HL-60 (cell line): ENCODE measurements around the gene PHRF1.
A peak's percentile ranks its signal among the peaks of the same experiment; 100 is the strongest.
"Not testable (repeated sequence)": the region's sequence is repeated elsewhere in the genome, so short reads cannot be mapped to it uniquely, and the experiment has no call there.

ENCODE experiments used
- DNase-seq, 2 experiments: peaks; one replicate each; pipeline ENCODE4 v3.0.0-alpha.2; 2010 to 2020; ENCODE audit warnings: low read depth in 1 of 2, low spot score in 1 of 2
- H3K27ac ChIP-seq: fragments of 250-450 bp; sonication (Bioruptor Pico); replicated peaks from 2 replicates; pipeline ENCODE4 v1.5.1; 2020; ENCODE audit warnings: mild to moderate bottlenecking, moderate library complexity
- H3K27me3 ChIP-seq: fragments of 250-450 bp; sonication (Bioruptor Pico); 2 replicates; pipeline ENCODE4 v1.5.1; 2021; ENCODE audit warnings: mild to moderate bottlenecking, moderate library complexity; ENCODE audit not compliant: insufficient read depth, poor library complexity, severe bottlenecking
- H3K4me3 ChIP-seq: replicated peaks from 2 replicates; pipeline ENCODE4 v1.5.1; 2011; ENCODE audit warnings: mild to moderate bottlenecking, control low read depth, low read length; ENCODE audit not compliant: insufficient read depth
- GABPA ChIP-seq: IDR thresholded peaks from 2 replicates; pipeline ENCODE4 v1.6.1; 2012; ENCODE audit warnings: low read depth
- POLR2AphosphoS5 ChIP-seq: IDR thresholded peaks from 2 replicates; pipeline ENCODE4 v1.6.1; 2012; ENCODE audit warnings: low read depth
- SPI1 ChIP-seq: IDR thresholded peaks from 2 replicates; pipeline ENCODE4 v1.6.1; 2012; ENCODE audit warnings: low read depth, mild to moderate bottlenecking, borderline replicate concordance
- TF ChIP-seq, protein P1 (sequence below): IDR thresholded peaks from 2 replicates; pipeline ENCODE4 v1.6.1; 2012; ENCODE audit warnings: low read depth; ENCODE audit not compliant: insufficient replicate concordance
- TF ChIP-seq, protein P2 (sequence below): IDR thresholded peaks from one replicate; pipeline ENCODE4 v1.5.1; 2011; ENCODE audit warnings: low read length, control low read depth, inconsistent platforms; ENCODE audit not compliant: insufficient read depth

The PHRF1 gene

DNA sequence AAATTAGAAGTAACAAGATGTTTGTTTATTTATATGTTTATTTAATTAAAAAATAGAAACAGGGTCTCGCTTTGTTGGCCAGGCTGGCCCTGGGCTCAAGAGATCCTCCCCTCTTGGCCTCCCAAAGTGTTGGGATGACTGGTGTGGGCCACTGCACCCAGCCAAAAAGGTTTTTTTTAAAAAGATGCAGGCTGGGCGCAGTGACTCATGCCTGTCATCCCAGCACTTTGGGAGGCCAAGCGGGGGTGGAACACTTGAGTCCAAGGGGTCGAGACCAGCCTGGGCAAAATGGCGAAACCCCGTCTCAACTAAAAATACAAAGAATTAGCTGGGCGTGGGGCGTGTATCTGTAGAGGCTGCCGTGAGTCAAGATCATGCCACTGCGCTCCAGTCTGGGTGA lies 74.2 kb downstream of the PHRF1 start:
- Histone ChIP-seq H3K27me3 (no peaks in the 10 kb centered on the region), H3K27ac (no peak overlapping the region), H3K4me3 (no peak overlapping the region)
- TF ChIP-seq SPI1 (no peak), GABPA (no peak), POLR2AphosphoS5 (no peak)
- TF ChIP-seq, protein P1, sequence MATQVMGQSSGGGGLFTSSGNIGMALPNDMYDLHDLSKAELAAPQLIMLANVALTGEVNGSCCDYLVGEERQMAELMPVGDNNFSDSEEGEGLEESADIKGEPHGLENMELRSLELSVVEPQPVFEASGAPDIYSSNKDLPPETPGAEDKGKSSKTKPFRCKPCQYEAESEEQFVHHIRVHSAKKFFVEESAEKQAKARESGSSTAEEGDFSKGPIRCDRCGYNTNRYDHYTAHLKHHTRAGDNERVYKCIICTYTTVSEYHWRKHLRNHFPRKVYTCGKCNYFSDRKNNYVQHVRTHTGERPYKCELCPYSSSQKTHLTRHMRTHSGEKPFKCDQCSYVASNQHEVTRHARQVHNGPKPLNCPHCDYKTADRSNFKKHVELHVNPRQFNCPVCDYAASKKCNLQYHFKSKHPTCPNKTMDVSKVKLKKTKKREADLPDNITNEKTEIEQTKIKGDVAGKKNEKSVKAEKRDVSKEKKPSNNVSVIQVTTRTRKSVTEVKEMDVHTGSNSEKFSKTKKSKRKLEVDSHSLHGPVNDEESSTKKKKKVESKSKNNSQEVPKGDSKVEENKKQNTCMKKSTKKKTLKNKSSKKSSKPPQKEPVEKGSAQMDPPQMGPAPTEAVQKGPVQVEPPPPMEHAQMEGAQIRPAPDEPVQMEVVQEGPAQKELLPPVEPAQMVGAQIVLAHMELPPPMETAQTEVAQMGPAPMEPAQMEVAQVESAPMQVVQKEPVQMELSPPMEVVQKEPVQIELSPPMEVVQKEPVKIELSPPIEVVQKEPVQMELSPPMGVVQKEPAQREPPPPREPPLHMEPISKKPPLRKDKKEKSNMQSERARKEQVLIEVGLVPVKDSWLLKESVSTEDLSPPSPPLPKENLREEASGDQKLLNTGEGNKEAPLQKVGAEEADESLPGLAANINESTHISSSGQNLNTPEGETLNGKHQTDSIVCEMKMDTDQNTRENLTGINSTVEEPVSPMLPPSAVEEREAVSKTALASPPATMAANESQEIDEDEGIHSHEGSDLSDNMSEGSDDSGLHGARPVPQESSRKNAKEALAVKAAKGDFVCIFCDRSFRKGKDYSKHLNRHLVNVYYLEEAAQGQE: no peak
- TF ChIP-seq, protein P2, sequence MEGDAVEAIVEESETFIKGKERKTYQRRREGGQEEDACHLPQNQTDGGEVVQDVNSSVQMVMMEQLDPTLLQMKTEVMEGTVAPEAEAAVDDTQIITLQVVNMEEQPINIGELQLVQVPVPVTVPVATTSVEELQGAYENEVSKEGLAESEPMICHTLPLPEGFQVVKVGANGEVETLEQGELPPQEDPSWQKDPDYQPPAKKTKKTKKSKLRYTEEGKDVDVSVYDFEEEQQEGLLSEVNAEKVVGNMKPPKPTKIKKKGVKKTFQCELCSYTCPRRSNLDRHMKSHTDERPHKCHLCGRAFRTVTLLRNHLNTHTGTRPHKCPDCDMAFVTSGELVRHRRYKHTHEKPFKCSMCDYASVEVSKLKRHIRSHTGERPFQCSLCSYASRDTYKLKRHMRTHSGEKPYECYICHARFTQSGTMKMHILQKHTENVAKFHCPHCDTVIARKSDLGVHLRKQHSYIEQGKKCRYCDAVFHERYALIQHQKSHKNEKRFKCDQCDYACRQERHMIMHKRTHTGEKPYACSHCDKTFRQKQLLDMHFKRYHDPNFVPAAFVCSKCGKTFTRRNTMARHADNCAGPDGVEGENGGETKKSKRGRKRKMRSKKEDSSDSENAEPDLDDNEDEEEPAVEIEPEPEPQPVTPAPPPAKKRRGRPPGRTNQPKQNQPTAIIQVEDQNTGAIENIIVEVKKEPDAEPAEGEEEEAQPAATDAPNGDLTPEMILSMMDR: no peak
- no peak for DNase-seq

DNA sequence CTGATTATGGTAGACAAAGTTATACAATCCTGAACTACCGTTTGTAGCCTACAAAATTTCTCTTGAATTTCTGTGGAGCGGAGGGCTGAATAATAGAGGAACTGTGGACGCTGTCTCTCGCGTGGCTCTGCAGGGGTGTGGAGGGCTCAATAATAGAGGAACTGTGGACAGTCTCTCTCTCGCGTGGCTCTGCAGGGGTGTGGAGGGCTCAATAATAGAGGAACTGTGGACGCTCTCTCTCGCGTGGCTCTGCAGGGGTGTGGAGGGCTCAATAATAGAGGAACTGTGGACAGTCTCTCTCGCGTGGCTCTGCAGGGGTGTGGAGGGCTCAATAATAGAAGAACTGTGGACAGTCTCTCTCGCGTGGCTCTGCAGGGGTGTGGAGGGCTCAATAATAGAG lies 76.9 kb downstream of the PHRF1 start:
- H3K4me3 ChIP-seq, H3K27me3 ChIP-seq, H3K27ac ChIP-seq: not testable (repeated sequence)
- TF ChIP-seq SPI1: peak; percentile 68
- DNase-seq: peak in 1 of 2 experiments; percentile 59

DNA sequence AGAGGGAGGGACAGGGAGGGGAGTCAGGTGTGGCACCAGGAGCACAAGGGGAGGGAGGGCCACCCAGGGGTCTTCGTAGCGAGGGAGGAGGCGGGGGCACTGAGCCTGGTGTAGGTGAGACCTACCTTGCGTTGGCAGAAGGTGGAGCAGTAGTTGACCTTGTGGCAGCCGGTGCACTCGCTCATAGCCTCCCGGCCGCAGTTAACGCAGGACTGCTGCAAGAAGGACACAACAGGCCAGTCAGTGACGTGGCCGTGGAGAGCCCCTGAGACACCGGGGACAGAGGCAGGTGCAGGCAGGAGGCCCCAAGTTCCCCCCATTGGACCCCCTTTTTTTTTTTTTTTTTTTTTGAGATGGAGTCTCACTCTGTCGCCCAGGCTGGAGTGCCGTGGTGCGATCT lies 77.6 kb downstream of the PHRF1 start:
- H3K4me3 ChIP-seq: no peak overlapping the region
- H3K27ac ChIP-seq: peak overlapping the region; percentile 27
- H3K27me3 ChIP-seq: no peaks in the 10 kb centered on the region
- DNase-seq: no peak
- TF ChIP-seq, protein P1: no peak
- TF ChIP-seq SPI1 (no peak), GABPA (no peak), POLR2AphosphoS5 (no peak)
- TF ChIP-seq, protein P2: no peak

DNA sequence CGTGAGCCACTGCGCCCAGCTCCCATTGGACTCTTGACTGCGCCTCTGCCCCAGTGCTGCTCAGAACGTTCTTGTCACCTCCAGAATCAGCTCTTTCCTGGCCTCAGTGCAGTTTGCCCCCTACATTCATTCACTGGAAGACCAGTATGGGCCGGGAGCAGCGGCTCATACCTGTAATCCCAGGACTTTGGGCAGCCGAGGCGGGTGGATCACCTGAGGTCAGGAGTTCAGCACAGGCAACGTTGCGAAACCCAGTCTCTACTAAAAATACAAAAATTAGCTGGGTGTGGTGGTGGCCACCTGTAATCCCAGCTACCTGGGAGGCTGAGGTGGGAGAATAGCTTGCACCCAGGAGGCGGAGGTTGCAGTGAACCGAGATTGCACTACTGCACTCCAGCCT lies 78.2 kb downstream of the PHRF1 start:
- H3K27ac ChIP-seq, H3K27me3 ChIP-seq, H3K4me3 ChIP-seq, DNase-seq: not testable (repeated sequence)

DNA sequence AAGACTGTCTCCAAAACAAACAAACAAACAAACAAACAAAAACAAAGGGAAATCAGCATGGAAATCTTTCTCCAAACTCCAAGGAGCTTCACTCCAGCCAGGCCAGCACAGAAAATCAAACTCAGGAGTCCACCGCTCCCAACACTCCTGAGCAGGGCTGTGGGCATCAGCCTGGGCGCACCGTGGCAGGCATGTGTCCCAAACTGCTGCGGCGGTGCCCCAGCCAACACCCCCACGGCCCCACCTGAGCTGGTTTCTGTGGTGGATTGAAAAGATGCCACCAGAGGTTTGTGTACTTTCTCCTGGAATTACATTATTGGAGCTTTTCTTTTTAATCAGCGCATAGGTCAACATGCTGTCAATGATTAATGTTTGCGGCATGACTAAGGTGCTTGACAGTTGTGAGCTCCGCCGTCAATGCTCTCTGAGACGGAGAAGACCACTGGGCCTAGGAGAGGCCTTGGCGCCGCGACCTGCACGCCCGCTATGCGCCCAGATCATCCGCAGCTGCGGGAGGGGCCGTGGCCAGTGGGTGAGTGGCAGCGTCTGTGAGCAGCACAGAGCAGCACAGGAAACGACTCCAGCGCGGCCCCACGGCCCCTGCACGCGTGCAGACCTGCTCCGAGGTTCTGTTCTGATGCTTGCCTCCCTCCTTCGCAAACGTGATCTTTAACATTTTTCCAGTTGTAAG lies 78.9 kb downstream of the PHRF1 start:
- TF ChIP-seq GABPA (no peak), SPI1 (no peak), POLR2AphosphoS5 (no peak)
- TF ChIP-seq, protein P1: no peak
- TF ChIP-seq, protein P2: no peak
- no peak for DNase-seq
- no peaks in the 10 kb centered on the region for H3K27me3 ChIP-seq
- H3K27ac ChIP-seq: no peak overlapping the region
- H3K4me3 ChIP-seq: no peak overlapping the region
